ENCODE measurements around the gene TRPM2.

TRPM2 gene

GRCh38 chr21:44353191-44353970 lies at the start of gene TRPM2:
TSS of gene TRPM2 (plus strand) at chr21:44353621. CDS start at chr21:44353701, 80 bp downstream.
- no peak for DNase-seq

- no peak for DNase-seq
These were observed 49.3 kb upstream of the TRPM2 start for GRCh38 chr21:44304011-44304616.

GRCh38 chr21:44304877-44305293 lies 48.5 kb upstream of the TRPM2 start:
- DNase-seq: peak; percentile 17 to 66

- DNase-seq: no peak
These were observed 47.7 kb upstream of the TRPM2 start for GRCh38 chr21:44305691-44306090.

GRCh38 chr21:44306936-44307704 lies 46.3 kb upstream of the TRPM2 start:
- DNase-seq: no peak

GRCh38 chr21:44310628-44311507 lies 42.6 kb upstream of the TRPM2 start:
- DNase-seq: no peak

- DNase-seq: no peak
These were observed 41.3 kb upstream of the TRPM2 start for GRCh38 chr21:44312089-44312488.

GRCh38 chr21:44312716-44313115 lies 40.7 kb upstream of the TRPM2 start:
- DNase-seq: no peak

GRCh38 chr21:44313451-44313850 lies 40.0 kb upstream of the TRPM2 start:
- no peak for DNase-seq

GRCh38 chr21:44314128-44314527 lies 39.3 kb upstream of the TRPM2 start:
- DNase-seq: no peak

GRCh38 chr21:44314561-44314960 lies 38.9 kb upstream of the TRPM2 start:
- DNase-seq: no peak

- DNase-seq: no peak
These were observed 37.7 kb upstream of the TRPM2 start for GRCh38 chr21:44315691-44316203.

- no peak for DNase-seq
These were observed 37.0 kb upstream of the TRPM2 start for GRCh38 chr21:44316277-44316900.

GRCh38 chr21:44317241-44317782 lies 36.1 kb upstream of the TRPM2 start:
- no peak for DNase-seq

GRCh38 chr21:44317871-44318270 lies 35.5 kb upstream of the TRPM2 start:
- DNase-seq: no peak

- DNase-seq: no peak
These were observed 34.7 kb upstream of the TRPM2 start for GRCh38 chr21:44318489-44319285.

GRCh38 chr21:44319407-44320065 lies 33.9 kb upstream of the TRPM2 start:
- no peak for DNase-seq

GRCh38 chr21:44320847-44321246 lies 32.6 kb upstream of the TRPM2 start:
- DNase-seq: no peak

GRCh38 chr21:44321846-44322450 lies 31.5 kb upstream of the TRPM2 start:
- DNase-seq: no peak

All from NCI-H524 (cell line).